A673 (cell line): Measurements from ENCODE around the gene IL11RA.

Source experiments
- CTCF ChIP-seq: fragments of 300-800, 200-600 bp; sonication (generic); conservative IDR thresholded peaks from 2 replicates; pipeline ENCODE4 v1.5.1; 2017; ENCODE audit warnings: low read depth, mild to moderate bottlenecking, antibody characterized with exemption, low read length, moderate library complexity, mixed read lengths
- EZH2 ChIP-seq: fragments of 200-600 bp; sonication (generic); IDR thresholded peaks from 2 replicates; pipeline ENCODE4 v1.6.1; 2017; ENCODE audit warnings: borderline replicate concordance, low read depth, mild to moderate bottlenecking, mixed read lengths, antibody characterized with exemption, low read length; ENCODE audit not compliant: poor library complexity, severe bottlenecking

GRCh38 chr9:34611251-34611810 lies 40.7 kb upstream of the IL11RA start:
- TF ChIP-seq CTCF (no peak), EZH2 (no peak)
